Body of pancreas (tissue), 4 donors: ENCODE measurements around the gene DLX5. TPM values are rescaled to one million over a fixed set of nuclear protein-coding genes. Genes with fewer than 3 reads are reported as not detected.

Source experiments
- ATAC-seq: fragments of 150-250 bp; one replicate; pipeline ENCODE4 v1.9.1; 2016
- DNase-seq, 4 donors: peaks; one replicate each; pipeline ENCODE4 v3.0.0-alpha.2; 2019
- H3K27ac ChIP-seq, 4 donors: fragments of 200-600 bp; sonication (generic); 1 replicate in 3 of 4; 2 replicates in 1 of 4; pipeline versions ENCODE4 v1.5.1 to v1.6.1; 2016 to 2019; ENCODE audit warnings: mild to moderate bottlenecking in 1 of 4, mixed read lengths in 1 of 4, moderate library complexity in 1 of 4
- H3K27me3 ChIP-seq, 2 donors: fragments of 200-600 bp; sonication (generic); one replicate each; pipeline ENCODE4 v1.6.0; 2016; ENCODE audit warnings: mild to moderate bottlenecking in 1 of 2
- H3K36me3 ChIP-seq, 2 donors: fragments of 200-600 bp; sonication (generic); replicated peaks in 1 of 2; 2 replicates each; pipeline ENCODE4 v1.5.1; 2016; ENCODE audit warnings: low read depth in 2 of 2; ENCODE audit not compliant: insufficient read depth in 1 of 2
- H3K4me1 ChIP-seq: fragments of 200-600 bp; sonication (generic); one replicate; pipeline ENCODE4 v1.6.0; 2016
- H3K4me3 ChIP-seq, 2 donors: fragments of 200-600 bp; sonication (generic); 1 replicate in 1 of 2; 2 replicates in 1 of 2; pipeline ENCODE4 v1.5.1; 2016 to 2019
- H3K9me3 ChIP-seq, 3 donors: fragments of 200-600 bp; sonication (generic); 1 replicate in 2 of 3; 2 replicates in 1 of 3; pipeline ENCODE4 v1.5.1; 2016
- CTCF ChIP-seq, 7 experiments: fragments of 450-650 bp in 4 of 7; fragments of 200-600 bp in 3 of 7; sonication (generic) in 3 of 7; IDR thresholded peaks; one replicate each; pipeline ENCODE4 v1.5.1; 2016 to 2019; ENCODE audit warnings: antibody characterized with exemption in 7 of 7
- POLR2A ChIP-seq, 3 donors: fragments of 450-650 bp; IDR thresholded peaks; one replicate each; pipeline ENCODE4 v1.6.1; 2016; ENCODE audit warnings: antibody characterized with exemption in 3 of 3, mild to moderate bottlenecking in 2 of 3
- WGBS, 2 donors: methylation state at CpG; one replicate each; pipeline ENCODE4 v1.1.5; 2017; 5-methylcytosine and 5-hydroxymethylcytosine counted together
- intact Hi-C: fragments of 100-400 bp; cut with DNase I; formaldehyde crosslinking; loops from one replicate; pipeline ENCODE4 v1.15.1; 2023
- total RNA-seq, 2 donors: library from RNA; depleted of rRNA; stranded (reverse); fragments of >200 nt; gene quantifications; one replicate each; pipeline ENCODE4 v1.1.0, GENCODE V29; 2016

DLX5 gene
- total RNA-seq, 2 donors from 2014 or later, result not detected

GRCh38 chr7:97015279-97015678, 9.4 kb downstream of the DLX5 start:
- Histone ChIP-seq H3K9me3 (no peaks in the 10 kb centered on the region), H3K36me3 (no peaks in the 10 kb centered on the region), H3K27ac (no peak overlapping the region), H3K27me3 (peaks cover 10 to 38% of the 10 kb centered on the region in 2 donors), H3K4me3 (no peak overlapping the region), H3K4me1 (peaks cover 10% of the 10 kb centered on the region)
- DNase-seq (no peak), ATAC-seq (no peak)
- intact Hi-C loops, result no loop called here
- no peak for TF ChIP-seq CTCF (IDR thresholded peaks at IDR 0.05)
- no peak for TF ChIP-seq POLR2A (IDR thresholded peaks at IDR 0.05)
- WGBS, 2 donors, result 4 to 14% methylated on average over 3 of the region's 3 CpGs

- intact Hi-C loops, result no loop called here
- Histone ChIP-seq H3K36me3 (no peaks in the 10 kb centered on the region), H3K9me3 (no peaks in the 10 kb centered on the region), H3K27me3 (peaks cover 11 to 44% of the 10 kb centered on the region in 2 donors), H3K4me3 (no peak overlapping the region), H3K27ac (no peak overlapping the region), H3K4me1 (peaks cover 10% of the 10 kb centered on the region)
- DNase-seq (no peak), ATAC-seq (no peak)
- TF ChIP-seq POLR2A (IDR thresholded peaks at IDR 0.05) (no peak), CTCF (IDR thresholded peaks at IDR 0.05) (no peak)
- WGBS, 2 donors, result 8 to 11% methylated on average over 5 of the region's 5 CpGs
Observed at GRCh38 chr7:97014145-97014750, 10.4 kb downstream of the DLX5 start.

- Histone ChIP-seq H3K4me1 (peaks cover 10% of the 10 kb centered on the region), H3K9me3 (no peaks in the 10 kb centered on the region), H3K27ac (no peak overlapping the region), H3K36me3 (no peaks in the 10 kb centered on the region), H3K4me3 (no peak overlapping the region), H3K27me3 (peaks cover 11 to 41% of the 10 kb centered on the region in 2 donors)
- TF ChIP-seq CTCF (IDR thresholded peaks at IDR 0.05) (no peak), POLR2A (IDR thresholded peaks at IDR 0.05) (no peak)
- WGBS, 2 donors, result 21 to 26% methylated on average over 1 of the region's 1 CpG
- DNase-seq (no peak), ATAC-seq (no peak)
- intact Hi-C loops, result no loop called here
Observed at GRCh38 chr7:97013845-97014134, 10.8 kb downstream of the DLX5 start.

GRCh38 chr7:97013134-97013844, 11.3 kb downstream of the DLX5 start:
- ATAC-seq, result no peak

More at GRCh38 chr7:97013134-97013844, 11.3 kb downstream of the DLX5 start:
- TF ChIP-seq POLR2A (IDR thresholded peaks at IDR 0.05) (no peak), CTCF (IDR thresholded peaks at IDR 0.05) (no peak)
- Histone ChIP-seq H3K4me3 (no peak overlapping the region), H3K36me3 (no peaks in the 10 kb centered on the region), H3K9me3 (no peaks in the 10 kb centered on the region), H3K27me3 (peaks cover 11 to 40% of the 10 kb centered on the region in 2 donors), H3K4me1 (peaks cover 9% of the 10 kb centered on the region), H3K27ac (no peak overlapping the region)
- 6 to 7% methylated on average over 17 to 20 of the region's 20 CpGs for WGBS, 2 donors
- intact Hi-C loops, result no loop called here
- DNase-seq, result no peak
